Loucy (cell line): ENCODE data around the gene CSNK2A2.

Source experiments
- H2AFZ ChIP-seq: fragments of 200-600 bp; sonication (generic); 2 replicates; pipeline ENCODE4 v1.6.0; 2016; ENCODE audit warnings: antibody characterized with exemption, mild to moderate bottlenecking, low read length, moderate library complexity
- H3F3A ChIP-seq: fragments of 200-600 bp; 2 replicates; pipeline ENCODE4 v1.6.0; 2016; ENCODE audit warnings: antibody characterized with exemption, low read depth, mild to moderate bottlenecking
- H3K27me3 ChIP-seq: fragments of 200-600 bp; sonication (generic); 2 replicates; pipeline ENCODE4 v1.6.1; 2014; ENCODE audit warnings: low read length, mild to moderate bottlenecking; ENCODE audit not compliant: insufficient read depth, poor library complexity, severe bottlenecking
- H3K36me3 ChIP-seq: fragments of 200-600 bp; sonication (generic); 2 replicates; pipeline ENCODE4 v1.6.1; 2016; ENCODE audit warnings: low read length; ENCODE audit not compliant: insufficient read depth
- H3K4me1 ChIP-seq: fragments of 200-600 bp; sonication (generic); 2 replicates; pipeline ENCODE4 v1.5.1; 2014; ENCODE audit warnings: low read length, mild to moderate bottlenecking; ENCODE audit not compliant: insufficient read depth, poor library complexity, severe bottlenecking
- H3K4me2 ChIP-seq: fragments of 200-600 bp; sonication (generic); 2 replicates; pipeline ENCODE4 v1.6.0; 2014; ENCODE audit warnings: antibody characterized with exemption, low read length, low read depth, mild to moderate bottlenecking; ENCODE audit not compliant: poor library complexity, severe bottlenecking
- H3K4me3 ChIP-seq: fragments of 200-600 bp; sonication (generic); 2 replicates; pipeline ENCODE4 v1.5.1; 2014; ENCODE audit warnings: low read length, mild to moderate bottlenecking, mixed read lengths; ENCODE audit not compliant: poor library complexity, severe bottlenecking
- H3K79me2 ChIP-seq: fragments of 200-600 bp; sonication (generic); 2 replicates; pipeline ENCODE4 v1.6.1; 2014; ENCODE audit warnings: low read length; ENCODE audit not compliant: insufficient read depth
- H3K9ac ChIP-seq: fragments of 200-600 bp; sonication (generic); 2 replicates; pipeline ENCODE4 v1.6.0; 2014; ENCODE audit warnings: mild to moderate bottlenecking, low read depth, low read length, moderate library complexity; ENCODE audit not compliant: poor library complexity, severe bottlenecking
- H3K9me2 ChIP-seq: fragments of 200-600 bp; sonication (generic); replicated peaks from 2 replicates; pipeline ENCODE4 v1.6.1; 2016; ENCODE audit warnings: low read depth, low read length, mixed read lengths
- H3K9me3 ChIP-seq: fragments of 200-600 bp; sonication (generic); 2 replicates; pipeline ENCODE4 v1.6.1; 2014; ENCODE audit warnings: mild to moderate bottlenecking, antibody characterized with exemption, low read length, low read depth; ENCODE audit not compliant: insufficient read depth
- H4K20me1 ChIP-seq: fragments of 200-600 bp; sonication (generic); 2 replicates; pipeline ENCODE4 v1.6.0; 2014; ENCODE audit warnings: antibody characterized with exemption, low read length, mild to moderate bottlenecking; ENCODE audit not compliant: insufficient read depth, poor library complexity, severe bottlenecking
- EZH2phosphoT487 ChIP-seq: fragments of 200-600 bp; IDR thresholded peaks from 2 replicates; pipeline ENCODE4 v1.6.1; 2018; ENCODE audit warnings: antibody characterized with exemption, mild to moderate bottlenecking, moderate library complexity, borderline replicate concordance
- TF ChIP-seq, protein P1 (sequence below): fragments of 200-600 bp; sonication (generic); conservative IDR thresholded peaks from 2 replicates; pipeline ENCODE4 v1.5.1; 2014; ENCODE audit warnings: mild to moderate bottlenecking, antibody characterized with exemption, low read length

Gene CSNK2A2

DNA sequence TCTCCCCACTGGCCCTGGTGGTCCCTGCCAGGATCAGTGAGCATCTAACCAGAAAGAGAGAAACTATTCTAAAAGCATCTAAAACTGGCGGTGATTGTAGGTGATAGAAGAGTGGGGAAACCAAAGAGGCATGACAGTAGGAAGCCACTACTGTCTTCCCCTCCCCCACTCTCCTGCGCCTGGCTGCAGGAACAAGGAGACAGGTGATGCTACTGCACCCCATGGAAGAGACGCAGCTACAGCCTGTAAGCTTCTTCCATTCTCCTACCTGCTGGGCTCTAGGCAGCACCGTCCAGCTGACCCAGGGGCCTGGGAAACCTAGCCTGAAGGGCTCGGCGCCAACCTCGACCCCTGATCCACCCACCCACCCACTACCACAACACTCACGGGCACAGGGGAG, 32.4 kb upstream of the CSNK2A2 start:
- Histone ChIP-seq H3K9me2 (no peaks in the 10 kb centered on the region), H3K4me1 (no peaks in the 10 kb centered on the region), H4K20me1 (no peaks in the 10 kb centered on the region), H3K27me3 (no peaks in the 10 kb centered on the region), H3K4me2 (no peak overlapping the region), H3K36me3 (no peaks in the 10 kb centered on the region), H2AFZ (no peak overlapping the region), H3K9me3 (no peaks in the 10 kb centered on the region), H3K9ac (no peak overlapping the region), H3K4me3 (no peak overlapping the region), H3K79me2 (no peaks in the 10 kb centered on the region), H3F3A (no peaks in the 10 kb centered on the region)
- no peak for TF ChIP-seq EZH2phosphoT487
- TF ChIP-seq, protein P1, sequence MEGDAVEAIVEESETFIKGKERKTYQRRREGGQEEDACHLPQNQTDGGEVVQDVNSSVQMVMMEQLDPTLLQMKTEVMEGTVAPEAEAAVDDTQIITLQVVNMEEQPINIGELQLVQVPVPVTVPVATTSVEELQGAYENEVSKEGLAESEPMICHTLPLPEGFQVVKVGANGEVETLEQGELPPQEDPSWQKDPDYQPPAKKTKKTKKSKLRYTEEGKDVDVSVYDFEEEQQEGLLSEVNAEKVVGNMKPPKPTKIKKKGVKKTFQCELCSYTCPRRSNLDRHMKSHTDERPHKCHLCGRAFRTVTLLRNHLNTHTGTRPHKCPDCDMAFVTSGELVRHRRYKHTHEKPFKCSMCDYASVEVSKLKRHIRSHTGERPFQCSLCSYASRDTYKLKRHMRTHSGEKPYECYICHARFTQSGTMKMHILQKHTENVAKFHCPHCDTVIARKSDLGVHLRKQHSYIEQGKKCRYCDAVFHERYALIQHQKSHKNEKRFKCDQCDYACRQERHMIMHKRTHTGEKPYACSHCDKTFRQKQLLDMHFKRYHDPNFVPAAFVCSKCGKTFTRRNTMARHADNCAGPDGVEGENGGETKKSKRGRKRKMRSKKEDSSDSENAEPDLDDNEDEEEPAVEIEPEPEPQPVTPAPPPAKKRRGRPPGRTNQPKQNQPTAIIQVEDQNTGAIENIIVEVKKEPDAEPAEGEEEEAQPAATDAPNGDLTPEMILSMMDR, result no peak

DNA sequence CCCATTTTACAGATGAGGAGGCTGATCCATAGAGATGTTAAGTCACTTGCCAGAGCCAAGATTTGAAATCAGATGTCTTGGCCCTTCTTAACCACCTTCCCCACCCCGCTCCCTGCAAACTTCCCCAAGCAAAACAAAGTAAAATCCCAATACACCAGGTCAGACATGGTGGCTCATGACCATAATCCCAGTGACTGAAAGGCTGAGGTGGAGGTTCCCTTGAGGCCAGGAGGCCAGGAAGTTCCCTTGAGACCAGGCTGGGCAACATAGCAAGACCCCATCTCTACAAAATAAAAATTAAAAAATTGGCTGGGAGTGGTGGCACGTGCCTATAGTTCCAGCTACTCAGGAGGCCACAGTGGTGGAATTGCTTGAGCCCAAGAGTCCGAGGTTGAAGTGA, 28.9 kb upstream of the CSNK2A2 start:
- no peak overlapping the region for H2AFZ ChIP-seq
- TF ChIP-seq, protein P1, result no peak
- TF ChIP-seq EZH2phosphoT487, result no peak
- no peaks in the 10 kb centered on the region for H4K20me1 ChIP-seq
- H3K4me1 ChIP-seq, result no peaks in the 10 kb centered on the region
- H3F3A ChIP-seq, result no peaks in the 10 kb centered on the region
- no peaks in the 10 kb centered on the region for H3K36me3 ChIP-seq
- no peak overlapping the region for H3K4me3 ChIP-seq
- H3K9me2 ChIP-seq, result no peaks in the 10 kb centered on the region
- no peak overlapping the region for H3K9ac ChIP-seq
- no peaks in the 10 kb centered on the region for H3K27me3 ChIP-seq
- H3K4me2 ChIP-seq, result no peak overlapping the region
- H3K9me3 ChIP-seq, result no peaks in the 10 kb centered on the region
- H3K79me2 ChIP-seq, result no peaks in the 10 kb centered on the region

DNA sequence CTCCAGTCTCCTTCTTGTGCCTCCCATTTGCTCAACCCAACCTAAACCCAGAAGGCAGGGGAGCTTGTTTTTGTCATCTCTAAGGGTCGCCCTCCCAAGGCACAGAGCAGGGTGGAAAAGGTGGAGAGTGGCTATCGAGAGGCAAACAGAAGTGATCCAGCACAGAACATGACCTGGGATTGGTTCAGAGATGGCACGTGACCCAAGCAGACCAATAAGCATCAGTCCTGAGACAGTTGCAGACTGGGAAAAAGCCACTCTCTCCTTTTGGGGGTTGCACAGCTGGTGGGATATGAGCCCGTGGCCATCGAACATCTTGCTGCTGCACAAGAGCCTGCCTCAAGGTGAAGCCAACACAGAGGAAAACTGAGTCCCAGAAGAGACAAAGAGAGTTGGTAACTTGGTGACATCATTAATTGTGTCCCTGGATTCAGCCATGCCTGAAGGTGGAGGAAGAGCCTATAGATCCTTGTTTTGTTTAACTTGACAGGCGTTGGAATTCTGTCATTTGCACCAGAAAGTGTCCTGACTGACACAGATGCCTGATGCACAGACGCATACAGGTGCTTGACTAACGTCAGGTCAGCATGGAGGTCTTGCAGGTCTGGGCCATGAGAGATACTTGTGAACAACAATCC, 28.2 kb upstream of the CSNK2A2 start:
- H3K27me3 ChIP-seq, result no peaks in the 10 kb centered on the region
- no peaks in the 10 kb centered on the region for H3K4me1 ChIP-seq
- H3K4me2 ChIP-seq, result no peak overlapping the region
- H2AFZ ChIP-seq, result no peak overlapping the region
- H3K9me2 ChIP-seq, result no peaks in the 10 kb centered on the region
- H3K79me2 ChIP-seq, result no peaks in the 10 kb centered on the region
- H3K4me3 ChIP-seq, result no peak overlapping the region
- no peaks in the 10 kb centered on the region for H4K20me1 ChIP-seq
- TF ChIP-seq, protein P1, result no peak
- TF ChIP-seq EZH2phosphoT487, result no peak
- no peak overlapping the region for H3K9ac ChIP-seq
- H3K9me3 ChIP-seq, result no peaks in the 10 kb centered on the region
- H3F3A ChIP-seq, result no peaks in the 10 kb centered on the region
- no peaks in the 10 kb centered on the region for H3K36me3 ChIP-seq
